ENCODE data around the gene GTPBP1. TPM values are rescaled to one million over a fixed set of nuclear protein-coding genes. Genes with fewer than 3 reads are reported as not detected.

GTPBP1 gene
- total RNA-seq, 1 donor from 2014 or later = 43.3 TPM

- H3K36me3 Mint-ChIP-seq (ENCODE audit: low read depth) = peaks cover 19% of the 10 kb centered on the region
Measured at GRCh38 chr22:38719196-38719595, 13.5 kb downstream of the GTPBP1 start.

GRCh38 chr22:38720350-38720749, 14.6 kb downstream of the GTPBP1 start:
- Mint-ChIP-seq H3K4me3 (ENCODE audit: unreplicated experiment) (no peak overlapping the region), H3K27ac (ENCODE audit: unreplicated experiment) (peak overlapping the region; percentile 87), H3K9me3 (ENCODE audit: low read depth) (no peaks in the 10 kb centered on the region), H3K27me3 (ENCODE audit: low read depth) (no peaks in the 10 kb centered on the region), H3K36me3 (ENCODE audit: low read depth) (peaks cover 29% of the 10 kb centered on the region), H3K4me1 (ENCODE audit: low read depth) (peaks cover 51% of the 10 kb centered on the region)
- no peak for TF ChIP-seq CTCF (IDR thresholded peaks at IDR 0.05)
- DNase-seq (ENCODE audit: low spot score) = no peak

More at GRCh38 chr22:38719196-38719595, 13.5 kb downstream of the GTPBP1 start:
- Mint-ChIP-seq H3K4me1 (ENCODE audit: low read depth) (peaks cover 58% of the 10 kb centered on the region), H3K27me3 (ENCODE audit: low read depth) (no peaks in the 10 kb centered on the region), H3K9me3 (ENCODE audit: low read depth) (no peaks in the 10 kb centered on the region), H3K27ac (ENCODE audit: unreplicated experiment) (peak overlapping the region; percentile 87), H3K4me3 (ENCODE audit: unreplicated experiment) (peak overlapping the region; percentile 4)
- TF ChIP-seq CTCF (IDR thresholded peaks at IDR 0.05) = no peak
- DNase-seq (ENCODE audit: low spot score) = no peak

- Mint-ChIP-seq H3K27me3 (ENCODE audit: low read depth) (no peaks in the 10 kb centered on the region), H3K4me3 (ENCODE audit: unreplicated experiment) (no peak overlapping the region), H3K4me1 (ENCODE audit: low read depth) (peaks cover 48% of the 10 kb centered on the region), H3K27ac (ENCODE audit: unreplicated experiment) (no peak overlapping the region), H3K36me3 (ENCODE audit: low read depth) (peaks cover 33% of the 10 kb centered on the region), H3K9me3 (ENCODE audit: low read depth) (no peaks in the 10 kb centered on the region)
- TF ChIP-seq CTCF (IDR thresholded peaks at IDR 0.05) = no peak
- DNase-seq (ENCODE audit: low spot score) = no peak
Measured at GRCh38 chr22:38721551-38721950, 15.8 kb downstream of the GTPBP1 start.

- H3K4me1 Mint-ChIP-seq (ENCODE audit: low read depth) = peaks cover 32% of the 10 kb centered on the region
- peaks cover 48% of the 10 kb centered on the region for H3K36me3 Mint-ChIP-seq (ENCODE audit: low read depth)
- H3K27me3 Mint-ChIP-seq (ENCODE audit: low read depth) = no peaks in the 10 kb centered on the region
- TF ChIP-seq CTCF (IDR thresholded peaks at IDR 0.05) = no peak
- H3K4me3 Mint-ChIP-seq (ENCODE audit: unreplicated experiment) = no peak overlapping the region
- H3K9me3 Mint-ChIP-seq (ENCODE audit: low read depth) = no peaks in the 10 kb centered on the region
- DNase-seq (ENCODE audit: low spot score) = no peak
- H3K27ac Mint-ChIP-seq (ENCODE audit: unreplicated experiment) = no peak overlapping the region
Measured at GRCh38 chr22:38724176-38724575, 18.4 kb downstream of the GTPBP1 start.

GRCh38 chr22:38724926-38725571, 19.3 kb downstream of the GTPBP1 start:
- Mint-ChIP-seq H3K4me3 (ENCODE audit: unreplicated experiment) (no peak overlapping the region), H3K36me3 (ENCODE audit: low read depth) (peaks cover 51% of the 10 kb centered on the region), H3K4me1 (ENCODE audit: low read depth) (peaks cover 25% of the 10 kb centered on the region), H3K9me3 (ENCODE audit: low read depth) (no peaks in the 10 kb centered on the region), H3K27ac (ENCODE audit: unreplicated experiment) (no peak overlapping the region), H3K27me3 (ENCODE audit: low read depth) (no peaks in the 10 kb centered on the region)
- DNase-seq (ENCODE audit: low spot score) = no peak
- TF ChIP-seq CTCF (IDR thresholded peaks at IDR 0.05) = peak; percentile 73

All from chondrocyte (in vitro differentiated cells).